GM21447 (cell line): Measurements from ENCODE around the gene CT45A2.
"Not testable (repeated sequence)": the region's sequence is repeated elsewhere in the genome, so short reads cannot be mapped to it uniquely, and the experiment has no call there.

ENCODE experiments used
- ATAC-seq: cut with Tn5 transposase; IDR thresholded peaks from one replicate; pipeline ENCODE4 v1.9.1; 2021; ENCODE audit not compliant: unreplicated experiment

CT45A2 gene, protein sequence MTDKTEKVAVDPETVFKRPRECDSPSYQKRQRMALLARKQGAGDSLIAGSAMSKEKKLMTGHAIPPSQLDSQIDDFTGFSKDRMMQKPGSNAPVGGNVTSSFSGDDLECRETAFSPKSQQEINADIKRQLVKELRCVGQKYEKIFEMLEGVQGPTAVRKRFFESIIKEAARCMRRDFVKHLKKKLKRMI

DNA sequence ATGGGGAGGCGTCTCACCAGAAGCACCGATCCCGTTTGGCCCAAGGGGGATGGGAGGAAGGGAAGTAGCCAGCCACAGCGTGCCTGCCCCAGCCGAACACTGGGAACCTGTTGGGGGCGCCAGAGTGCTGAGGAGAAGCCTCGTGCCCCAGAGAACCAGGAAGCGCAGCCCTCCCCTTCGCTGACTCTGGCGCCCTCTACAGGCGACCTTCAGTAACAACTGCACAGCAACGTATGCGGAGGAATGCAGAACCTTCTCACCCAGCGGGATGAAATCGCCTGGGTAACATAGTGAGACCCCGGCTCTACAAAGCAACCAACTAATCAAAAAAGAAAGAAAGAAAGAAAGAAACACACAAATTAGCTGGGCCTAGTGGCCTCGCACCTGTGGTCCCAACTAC is at the start of gene CT45A2:
CT45A2 (minus strand) TSS at position 101 of the 400 bp plus-strand sequence. CDS start 3,747 bp downstream, outside the sequence.
- not testable (repeated sequence) for ATAC-seq

DNA sequence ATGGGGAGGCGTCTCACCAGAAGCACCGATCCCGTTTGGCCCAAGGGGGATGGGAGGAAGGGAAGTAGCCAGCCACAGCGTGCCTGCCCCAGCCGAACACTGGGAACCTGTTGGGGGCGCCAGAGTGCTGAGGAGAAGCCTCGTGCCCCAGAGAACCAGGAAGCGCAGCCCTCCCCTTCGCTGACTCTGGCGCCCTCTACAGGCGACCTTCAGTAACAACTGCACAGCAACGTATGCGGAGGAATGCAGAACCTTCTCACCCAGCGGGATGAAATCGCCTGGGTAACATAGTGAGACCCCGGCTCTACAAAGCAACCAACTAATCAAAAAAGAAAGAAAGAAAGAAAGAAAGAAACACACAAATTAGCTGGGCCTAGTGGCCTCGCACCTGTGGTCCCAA is 34.6 kb upstream of the CT45A2 start, which contains the start of gene CT45A8:
CT45A8 (minus strand) TSS at position 101 of the 400 bp plus-strand sequence. CDS start 3,755 bp downstream, outside the sequence.
- ATAC-seq, result not testable (repeated sequence)

DNA sequence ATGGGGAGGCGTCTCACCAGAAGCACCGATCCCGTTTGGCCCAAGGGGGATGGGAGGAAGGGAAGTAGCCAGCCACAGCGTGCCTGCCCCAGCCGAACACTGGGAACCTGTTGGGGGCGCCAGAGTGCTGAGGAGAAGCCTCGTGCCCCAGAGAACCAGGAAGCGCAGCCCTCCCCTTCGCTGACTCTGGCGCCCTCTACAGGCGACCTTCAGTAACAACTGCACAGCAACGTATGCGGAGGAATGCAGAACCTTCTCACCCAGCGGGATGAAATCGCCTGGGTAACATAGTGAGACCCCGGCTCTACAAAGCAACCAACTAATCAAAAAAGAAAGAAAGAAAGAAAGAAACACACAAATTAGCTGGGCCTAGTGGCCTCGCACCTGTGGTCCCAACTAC is 17.4 kb upstream of the CT45A2 start, which contains the start of gene CT45A7:
CT45A7 (minus strand) TSS at position 101 of the 400 bp plus-strand sequence. CDS start 3,747 bp downstream, outside the sequence.
- ATAC-seq, result not testable (repeated sequence)

DNA sequence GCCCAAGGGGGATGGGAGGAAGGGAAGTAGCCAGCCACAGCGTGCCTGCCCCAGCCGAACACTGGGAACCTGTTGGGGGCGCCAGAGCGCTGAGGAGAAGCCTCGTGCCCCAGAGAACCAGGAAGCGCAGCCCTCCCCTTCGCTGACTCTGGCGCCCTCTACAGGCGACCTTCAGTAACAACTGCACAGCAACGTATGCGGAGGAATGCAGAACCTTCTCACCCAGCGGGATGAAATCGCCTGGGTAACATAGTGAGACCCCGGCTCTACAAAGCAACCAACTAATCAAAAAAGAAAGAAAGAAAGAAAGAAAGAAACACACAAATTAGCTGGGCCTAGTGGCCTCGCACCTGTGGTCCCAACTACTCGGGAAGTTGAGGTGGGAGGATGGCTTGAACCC is 17.1 kb downstream of the CT45A2 start, which contains the start of gene CT45A6:
CT45A6 (minus strand) TSS at position 101 of the 400 bp plus-strand sequence. CDS start 3,794 bp downstream, outside the sequence.
- ATAC-seq, result not testable (repeated sequence)

DNA sequence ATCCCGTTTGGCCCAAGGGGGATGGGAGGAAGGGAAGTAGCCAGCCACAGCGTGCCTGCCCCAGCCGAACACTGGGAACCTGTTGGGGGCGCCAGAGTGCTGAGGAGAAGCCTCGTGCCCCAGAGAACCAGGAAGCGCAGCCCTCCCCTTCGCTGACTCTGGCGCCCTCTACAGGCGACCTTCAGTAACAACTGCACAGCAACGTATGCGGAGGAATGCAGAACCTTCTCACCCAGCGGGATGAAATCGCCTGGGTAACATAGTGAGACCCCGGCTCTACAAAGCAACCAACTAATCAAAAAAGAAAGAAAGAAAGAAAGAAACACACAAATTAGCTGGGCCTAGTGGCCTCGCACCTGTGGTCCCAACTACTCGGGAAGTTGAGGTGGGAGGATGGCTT is 34.4 kb downstream of the CT45A2 start, which contains the start of gene CT45A5:
CT45A5 (minus strand) TSS at position 101 of the 400 bp plus-strand sequence. CDS start 3,774 bp downstream, outside the sequence.
- not testable (repeated sequence) for ATAC-seq

DNA sequence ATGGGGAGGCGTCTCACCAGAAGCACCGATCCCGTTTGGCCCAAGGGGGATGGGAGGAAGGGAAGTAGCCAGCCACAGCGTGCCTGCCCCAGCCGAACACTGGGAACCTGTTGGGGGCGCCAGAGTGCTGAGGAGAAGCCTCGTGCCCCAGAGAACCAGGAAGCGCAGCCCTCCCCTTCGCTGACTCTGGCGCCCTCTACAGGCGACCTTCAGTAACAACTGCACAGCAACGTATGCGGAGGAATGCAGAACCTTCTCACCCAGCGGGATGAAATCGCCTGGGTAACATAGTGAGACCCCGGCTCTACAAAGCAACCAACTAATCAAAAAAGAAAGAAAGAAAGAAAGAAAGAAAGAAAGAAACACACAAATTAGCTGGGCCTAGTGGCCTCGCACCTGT is 51.7 kb downstream of the CT45A2 start, which contains the start of gene CT45A3:
CT45A3 (minus strand) TSS at position 101 of the 400 bp plus-strand sequence. CDS start 3,747 bp downstream, outside the sequence.
- ATAC-seq, result not testable (repeated sequence)
